HG03066 (cell line): ENCODE measurements around the gene NAGA.
"Not testable (repeated sequence)": the region's sequence is repeated elsewhere in the genome, so short reads cannot be mapped to it uniquely, and the experiment has no call there.

Source experiments
- ATAC-seq: cut with Tn5 transposase; IDR thresholded peaks from one replicate; pipeline ENCODE4 v1.9.1; 2021; ENCODE audit warnings: low read depth; ENCODE audit not compliant: unreplicated experiment

Gene NAGA

DNA sequence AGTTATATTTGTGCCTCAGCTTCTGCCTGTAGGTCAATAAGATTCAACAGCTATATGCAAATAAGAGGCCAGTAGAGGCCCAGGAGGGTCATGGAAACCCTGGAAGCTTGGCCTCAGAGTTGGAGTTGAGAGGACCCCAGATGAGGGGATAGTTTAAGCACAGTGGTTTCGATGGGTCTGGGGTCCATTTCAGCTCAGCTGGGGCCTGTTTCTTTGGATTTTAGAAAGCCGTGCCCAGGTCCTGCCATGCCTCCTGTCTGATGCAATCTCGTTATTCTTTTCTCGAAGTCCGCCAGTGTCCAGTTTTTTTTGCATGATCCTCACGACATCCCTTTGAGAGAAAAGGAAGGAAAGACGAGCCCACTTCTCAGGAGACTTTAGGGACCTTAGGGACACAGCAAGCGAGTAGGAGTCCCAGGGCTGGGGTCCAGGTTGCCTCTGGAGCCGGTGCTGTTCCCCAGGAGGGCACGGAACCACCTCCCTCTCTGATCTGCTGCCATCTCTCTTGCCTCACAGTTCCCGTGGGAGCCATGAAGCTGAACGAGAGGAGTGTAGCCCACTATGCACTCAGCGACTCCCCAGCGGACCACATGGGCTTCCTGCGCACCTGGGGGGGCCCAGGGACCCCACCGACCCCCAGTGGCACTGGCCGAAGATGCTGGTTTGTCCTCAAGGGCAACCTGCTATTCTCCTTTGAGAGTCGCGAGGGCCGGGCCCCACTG is 6.3 kb upstream of the NAGA start:
- ATAC-seq, result no peak

DNA sequence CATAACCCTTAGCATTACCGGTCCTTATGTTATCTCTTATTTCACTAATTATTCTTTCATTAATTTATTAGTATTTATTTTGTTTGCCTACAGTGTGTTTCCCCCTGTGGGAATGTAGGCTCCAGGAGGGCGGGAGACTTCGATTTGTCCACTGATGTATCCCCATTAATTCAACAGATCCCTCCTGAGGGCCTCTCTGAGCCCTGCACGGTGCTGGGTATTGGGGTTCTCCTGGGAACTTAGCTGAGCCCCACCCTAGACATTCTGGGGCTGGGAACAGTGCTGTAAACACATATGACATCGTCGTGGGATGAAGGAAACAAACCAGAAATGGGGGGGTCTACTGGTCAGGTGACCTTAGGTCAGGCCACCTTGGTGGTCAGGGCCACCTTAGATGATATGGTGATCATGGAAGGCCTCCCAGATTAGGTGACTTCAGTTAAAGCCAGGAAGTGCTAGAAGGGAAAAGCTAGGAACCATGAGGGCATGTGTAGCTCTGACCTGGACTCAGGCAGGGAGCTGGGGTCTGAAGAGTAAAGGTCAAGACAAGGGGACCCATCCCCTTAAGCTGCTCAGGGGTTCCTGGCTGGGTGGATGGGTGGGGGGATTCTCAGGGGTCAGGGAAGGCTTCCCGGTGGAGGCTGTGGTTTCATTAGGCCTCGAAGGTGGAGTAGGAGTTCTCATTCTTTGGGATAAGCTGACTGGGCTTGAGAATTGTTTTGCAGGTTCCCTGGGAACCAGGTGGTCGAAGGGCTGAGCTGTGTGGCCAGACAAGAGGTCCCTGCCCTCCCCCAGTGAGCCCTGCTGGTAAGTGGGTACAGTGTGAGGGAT is 4.4 kb upstream of the NAGA start:
- no peak for ATAC-seq

DNA sequence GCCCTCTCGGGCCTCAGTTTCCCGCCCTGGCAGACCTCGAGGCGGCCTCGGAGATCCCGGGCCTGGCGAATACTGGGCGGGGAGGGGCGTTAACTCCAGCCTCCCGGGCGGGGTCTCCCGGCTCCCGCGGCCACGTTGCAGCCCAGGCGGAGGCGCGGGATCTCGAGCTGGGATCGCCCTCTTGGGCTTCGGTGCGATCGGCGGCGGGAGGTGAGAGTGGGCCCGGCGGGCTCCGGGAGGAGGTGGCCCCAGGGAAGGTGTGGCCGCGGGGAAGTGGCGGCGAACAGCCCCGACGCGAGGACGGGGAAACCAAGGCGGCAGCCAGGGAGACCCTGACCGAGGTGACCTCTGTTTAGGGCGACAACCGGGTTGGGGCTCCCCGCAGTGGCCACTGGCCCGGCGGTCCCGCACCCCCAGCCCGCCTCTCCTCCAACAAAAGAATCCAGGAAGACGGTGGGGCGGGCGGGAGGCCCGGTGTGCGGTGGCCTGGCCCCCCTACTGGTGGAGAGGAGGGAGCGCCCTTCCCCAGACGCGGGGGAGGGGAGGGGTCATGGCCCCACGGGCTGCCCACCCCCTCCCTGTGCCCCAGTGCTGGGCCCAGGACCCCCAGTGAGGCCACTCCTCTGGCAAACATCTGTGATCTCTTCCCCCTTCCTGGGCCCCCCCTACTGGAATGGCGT is 3.7 kb upstream of the NAGA start, which contains the start of gene PHETA2:
Gene PHETA2, plus strand, starts transcription at position 117 of the 680 bp plus-strand sequence. CDS start 3,046 bp downstream, outside the sequence.
- no peak for ATAC-seq

- no peak for ATAC-seq
Observed at GRCh38 chr22:42073621-42074041, 3.0 kb upstream of the NAGA start.

GRCh38 chr22:42072606-42073330 is 2.2 kb upstream of the NAGA start:
- no peak for ATAC-seq

DNA sequence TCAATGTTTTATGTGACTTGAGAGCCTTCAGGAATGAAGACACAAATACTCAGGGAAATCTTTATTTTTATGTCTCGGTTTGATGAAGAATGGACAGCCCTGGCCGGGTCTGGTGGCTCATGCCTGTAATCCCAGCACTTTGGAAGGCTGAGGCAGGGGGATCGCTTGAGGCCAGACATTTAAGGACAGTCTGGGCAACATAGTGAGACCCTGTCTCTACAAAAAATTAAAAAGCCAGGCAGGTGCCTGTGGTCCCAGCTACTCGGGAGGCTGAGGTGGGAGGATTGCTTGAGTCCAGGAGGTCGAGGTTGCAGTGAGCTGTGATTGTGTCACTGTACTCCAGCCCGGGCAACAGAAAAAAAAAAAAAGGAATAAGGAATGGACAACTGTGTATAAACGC is 896 bp upstream of the NAGA start:
- not testable (repeated sequence) for ATAC-seq

DNA sequence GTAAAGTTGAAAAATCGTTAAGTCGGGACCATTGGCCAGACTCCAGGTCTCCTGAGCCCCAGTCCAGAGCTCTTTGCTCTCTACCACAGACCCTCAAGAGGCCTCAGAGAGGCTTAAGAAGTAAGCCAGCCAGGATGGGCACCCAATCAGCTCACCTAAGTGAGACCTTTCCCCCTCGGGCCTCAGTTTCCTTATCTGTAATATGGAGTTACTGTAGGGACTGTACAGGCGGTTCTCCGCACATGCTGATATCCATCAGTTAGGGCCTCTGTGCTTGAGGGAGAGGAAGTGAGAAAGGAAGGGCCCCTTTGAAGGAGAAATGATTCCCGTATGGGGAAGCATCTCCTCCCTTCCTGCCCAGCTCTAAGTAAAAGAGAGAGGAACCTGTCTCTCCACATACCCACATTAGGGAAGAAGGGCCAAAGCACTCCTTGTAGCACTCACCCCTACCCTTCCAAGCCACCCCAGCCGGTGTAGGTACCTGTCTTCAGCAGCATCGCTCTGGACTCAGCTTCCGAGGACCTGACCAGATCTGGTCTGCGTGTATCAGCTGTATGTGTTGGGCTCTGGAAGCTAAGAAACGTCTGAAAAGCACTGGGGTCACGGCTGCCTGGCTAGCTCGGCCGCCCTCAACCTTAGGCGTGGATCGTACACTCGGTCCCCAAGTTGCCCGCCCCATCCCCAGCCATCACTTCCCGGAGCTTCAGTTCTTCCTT is 653 bp downstream of the NAGA start:
- ATAC-seq, result peak; percentile 18

- no peak for ATAC-seq
Observed at GRCh38 chr22:42068291-42068690, 2.3 kb downstream of the NAGA start.

DNA sequence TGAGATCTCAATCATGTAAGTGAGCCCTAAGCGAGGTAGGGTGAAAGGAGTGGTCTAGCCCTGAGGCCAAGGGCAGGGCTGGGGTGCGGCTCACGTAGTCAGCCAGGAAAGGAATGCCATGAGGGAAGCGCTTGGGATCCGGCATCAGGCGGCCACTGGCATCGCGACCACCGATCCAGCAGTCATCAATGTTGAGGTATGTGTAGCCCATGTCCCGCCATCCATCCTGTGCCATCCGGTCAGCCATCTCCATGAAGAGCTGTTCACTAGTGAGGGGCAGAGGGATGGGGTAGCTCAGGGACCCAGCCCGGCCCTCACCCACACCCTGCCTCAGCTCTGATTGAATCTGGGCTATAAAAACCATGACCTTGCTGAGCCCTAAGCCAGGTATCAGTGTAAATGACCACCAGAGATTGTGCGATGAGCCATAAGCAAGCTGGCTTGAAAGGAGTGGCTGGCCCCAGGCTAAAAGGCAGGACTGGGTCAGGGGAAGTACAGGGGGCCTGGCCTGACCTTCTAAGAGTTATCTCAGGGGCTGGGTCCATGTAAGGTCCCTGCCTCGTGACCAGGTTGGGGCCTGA is 2.9 kb downstream of the NAGA start:
- ATAC-seq, result no peak

GRCh38 chr22:42066937-42067336 is 3.7 kb downstream of the NAGA start:
- no peak for ATAC-seq

GRCh38 chr22:42066126-42066761 is 4.4 kb downstream of the NAGA start:
- no peak for ATAC-seq

DNA sequence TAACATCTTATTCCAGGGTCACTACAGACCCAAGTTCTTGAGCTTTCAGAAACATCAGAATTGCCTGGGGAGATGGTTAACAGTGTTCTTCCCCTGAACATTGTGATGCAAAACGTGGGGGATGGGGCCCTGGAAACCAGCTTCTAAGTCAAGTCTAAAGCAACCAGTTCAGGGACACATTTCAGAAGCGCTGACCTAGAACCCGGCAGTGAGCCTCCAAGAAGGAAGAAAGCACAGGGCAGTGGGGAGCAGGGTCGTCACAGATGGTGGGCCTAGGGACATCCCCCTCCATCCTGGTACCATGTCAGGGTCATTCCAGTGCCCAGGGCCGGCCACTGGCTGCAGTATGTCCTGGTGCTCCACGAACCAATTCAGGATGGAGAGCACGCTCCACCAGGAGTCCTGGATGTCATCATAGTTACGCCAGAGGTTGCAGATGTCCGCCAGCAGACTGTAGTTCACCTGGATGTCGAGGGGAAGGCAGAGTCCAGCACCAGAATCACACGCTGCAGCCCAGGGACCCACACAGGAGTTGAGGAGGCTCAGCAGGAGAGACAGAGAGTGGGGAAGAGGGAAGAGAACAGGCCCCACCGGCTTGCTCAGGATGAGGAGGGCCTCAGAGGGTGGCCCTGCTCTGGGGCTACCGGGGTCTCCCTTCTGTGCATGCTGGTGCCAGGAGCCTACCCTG is 5.0 kb downstream of the NAGA start:
- ATAC-seq, result no peak

- no peak for ATAC-seq
Observed at GRCh38 chr22:42064629-42065028, 6.0 kb downstream of the NAGA start.

GRCh38 chr22:42062506-42063170 is 8.0 kb downstream of the NAGA start:
- ATAC-seq, result no peak

DNA sequence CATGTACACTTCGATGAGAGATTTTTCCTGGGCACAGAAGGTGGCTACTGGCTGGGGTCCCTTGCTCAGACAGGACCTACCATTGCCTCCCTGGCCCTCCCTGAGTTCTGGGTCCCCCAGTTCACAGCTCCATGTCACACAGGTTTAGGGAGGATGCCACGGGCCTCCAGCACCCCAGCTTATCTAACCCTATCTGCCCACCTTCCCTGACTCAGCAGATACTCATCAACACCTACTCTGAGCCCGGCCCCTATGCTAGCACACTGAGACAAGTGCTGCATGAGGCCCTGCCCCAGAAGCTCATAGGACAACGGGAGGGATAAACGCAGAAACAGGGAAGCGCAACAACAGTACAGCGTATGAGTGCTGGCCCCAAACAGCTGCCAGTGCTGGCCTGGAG is 9.6 kb downstream of the NAGA start:
- no peak for ATAC-seq

DNA sequence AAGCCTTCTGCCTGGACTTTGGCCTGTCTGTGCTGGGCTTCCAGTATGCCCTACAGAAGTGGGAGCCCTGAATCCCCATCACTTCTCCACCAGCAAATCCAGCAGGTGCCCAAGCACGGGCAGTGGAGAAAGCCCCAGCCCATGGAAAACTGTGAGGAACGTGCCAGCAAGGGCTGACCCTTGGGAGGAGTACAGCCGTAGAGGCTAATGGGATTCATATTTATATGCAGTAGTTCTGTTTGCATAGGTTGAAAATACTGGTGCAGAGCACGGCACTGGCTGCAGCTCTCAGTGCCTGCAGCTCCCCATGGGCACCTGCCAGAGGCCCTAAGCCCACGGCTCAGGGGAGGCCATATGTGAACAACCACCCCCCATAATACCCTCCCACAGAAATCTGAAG is 10.1 kb downstream of the NAGA start:
- no peak for ATAC-seq

DNA sequence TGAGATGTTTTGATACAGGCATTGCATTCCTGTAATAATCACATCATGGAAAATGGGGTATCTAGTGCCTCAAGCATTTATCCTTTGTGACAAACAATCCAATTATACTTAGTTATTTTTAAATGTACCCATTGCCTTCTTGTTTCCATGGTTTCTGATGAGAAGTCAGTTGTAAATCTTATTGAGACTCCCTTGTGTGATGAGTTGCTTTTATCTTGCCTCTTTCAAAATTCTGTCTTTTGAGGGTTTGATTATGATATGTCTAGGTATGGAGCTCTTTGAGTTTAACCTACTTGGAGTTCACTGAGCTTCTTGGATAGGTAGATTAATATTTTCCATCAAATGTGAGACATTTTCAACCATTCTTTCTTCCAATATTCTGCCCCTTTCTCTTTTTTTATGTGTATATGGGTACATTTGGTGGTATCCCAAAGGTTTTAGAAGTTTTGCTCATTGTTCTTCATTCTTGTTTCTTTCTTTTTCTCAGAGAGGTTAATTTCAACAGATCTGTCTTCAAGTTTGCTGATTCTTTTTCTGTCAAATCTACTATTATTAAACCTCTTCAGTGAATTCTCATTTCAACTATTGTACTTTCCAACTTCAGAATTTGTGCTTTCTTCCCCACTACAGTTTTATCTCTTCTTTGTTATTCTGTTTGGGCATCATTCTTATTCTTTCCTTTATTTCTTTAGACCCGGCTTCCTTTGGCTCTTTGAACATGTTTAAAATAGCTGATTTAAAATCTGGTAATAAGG is 13.7 kb downstream of the NAGA start:
- no peak for ATAC-seq
